HL-60 (cell line): Measurements from ENCODE around the gene ZSCAN20.

Source experiments
- DNase-seq, 2 experiments: peaks; one replicate each; pipeline ENCODE4 v3.0.0-alpha.2; 2010 to 2020; ENCODE audit warnings: low read depth in 1 of 2, low spot score in 1 of 2
- H3K27ac ChIP-seq: fragments of 250-450 bp; sonication (Bioruptor Pico); replicated peaks from 2 replicates; pipeline ENCODE4 v1.5.1; 2020; ENCODE audit warnings: mild to moderate bottlenecking, moderate library complexity
- H3K27me3 ChIP-seq: fragments of 250-450 bp; sonication (Bioruptor Pico); 2 replicates; pipeline ENCODE4 v1.5.1; 2021; ENCODE audit warnings: mild to moderate bottlenecking, moderate library complexity; ENCODE audit not compliant: insufficient read depth, poor library complexity, severe bottlenecking
- H3K4me3 ChIP-seq: replicated peaks from 2 replicates; pipeline ENCODE4 v1.5.1; 2011; ENCODE audit warnings: mild to moderate bottlenecking, control low read depth, low read length; ENCODE audit not compliant: insufficient read depth
- GABPA ChIP-seq: IDR thresholded peaks from 2 replicates; pipeline ENCODE4 v1.6.1; 2012; ENCODE audit warnings: low read depth
- POLR2AphosphoS5 ChIP-seq: IDR thresholded peaks from 2 replicates; pipeline ENCODE4 v1.6.1; 2012; ENCODE audit warnings: low read depth
- SPI1 ChIP-seq: IDR thresholded peaks from 2 replicates; pipeline ENCODE4 v1.6.1; 2012; ENCODE audit warnings: low read depth, mild to moderate bottlenecking, borderline replicate concordance
- TF ChIP-seq, protein P1 (sequence below): IDR thresholded peaks from one replicate; pipeline ENCODE4 v1.5.1; 2011; ENCODE audit warnings: low read length, control low read depth, inconsistent platforms; ENCODE audit not compliant: insufficient read depth
- TF ChIP-seq, protein P2 (sequence below): IDR thresholded peaks from 2 replicates; pipeline ENCODE4 v1.6.1; 2012; ENCODE audit warnings: low read depth; ENCODE audit not compliant: insufficient replicate concordance

ZSCAN20 gene

DNA sequence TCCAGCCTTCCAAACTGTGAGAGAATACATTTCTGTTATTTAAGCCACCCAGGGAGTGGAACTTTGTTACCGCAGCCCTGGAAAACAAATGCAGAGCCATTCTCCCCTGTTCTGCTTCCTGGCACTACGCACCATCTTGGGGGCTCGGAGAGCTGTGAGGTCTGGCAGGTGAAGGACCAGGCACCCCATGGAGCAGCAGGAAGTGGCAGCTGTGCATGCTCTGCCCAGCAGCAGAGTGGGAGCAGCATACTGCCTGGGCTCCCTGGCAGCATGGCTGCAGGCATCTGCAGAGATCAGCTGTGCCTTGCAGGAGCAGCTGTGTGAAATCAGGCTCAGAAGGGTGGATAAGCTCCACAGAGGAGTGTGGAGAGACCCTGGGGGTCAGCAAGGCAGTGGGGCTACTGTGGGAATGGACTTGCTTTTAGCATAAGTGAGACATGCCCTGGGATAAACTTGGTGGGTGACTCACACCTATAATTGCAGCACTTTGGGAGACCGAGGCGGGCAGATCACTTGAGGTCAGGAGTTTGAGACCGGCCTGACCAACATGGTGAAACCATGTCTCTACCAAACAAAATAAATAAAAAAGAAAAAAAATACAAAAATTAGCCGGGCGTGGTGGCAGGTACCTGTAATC lies 17.7 kb upstream of the ZSCAN20 start:
- no peak for DNase-seq
- Histone ChIP-seq H3K27ac (no peak overlapping the region), H3K27me3 (no peaks in the 10 kb centered on the region), H3K4me3 (no peak overlapping the region)
- no peak for TF ChIP-seq POLR2AphosphoS5

DNA sequence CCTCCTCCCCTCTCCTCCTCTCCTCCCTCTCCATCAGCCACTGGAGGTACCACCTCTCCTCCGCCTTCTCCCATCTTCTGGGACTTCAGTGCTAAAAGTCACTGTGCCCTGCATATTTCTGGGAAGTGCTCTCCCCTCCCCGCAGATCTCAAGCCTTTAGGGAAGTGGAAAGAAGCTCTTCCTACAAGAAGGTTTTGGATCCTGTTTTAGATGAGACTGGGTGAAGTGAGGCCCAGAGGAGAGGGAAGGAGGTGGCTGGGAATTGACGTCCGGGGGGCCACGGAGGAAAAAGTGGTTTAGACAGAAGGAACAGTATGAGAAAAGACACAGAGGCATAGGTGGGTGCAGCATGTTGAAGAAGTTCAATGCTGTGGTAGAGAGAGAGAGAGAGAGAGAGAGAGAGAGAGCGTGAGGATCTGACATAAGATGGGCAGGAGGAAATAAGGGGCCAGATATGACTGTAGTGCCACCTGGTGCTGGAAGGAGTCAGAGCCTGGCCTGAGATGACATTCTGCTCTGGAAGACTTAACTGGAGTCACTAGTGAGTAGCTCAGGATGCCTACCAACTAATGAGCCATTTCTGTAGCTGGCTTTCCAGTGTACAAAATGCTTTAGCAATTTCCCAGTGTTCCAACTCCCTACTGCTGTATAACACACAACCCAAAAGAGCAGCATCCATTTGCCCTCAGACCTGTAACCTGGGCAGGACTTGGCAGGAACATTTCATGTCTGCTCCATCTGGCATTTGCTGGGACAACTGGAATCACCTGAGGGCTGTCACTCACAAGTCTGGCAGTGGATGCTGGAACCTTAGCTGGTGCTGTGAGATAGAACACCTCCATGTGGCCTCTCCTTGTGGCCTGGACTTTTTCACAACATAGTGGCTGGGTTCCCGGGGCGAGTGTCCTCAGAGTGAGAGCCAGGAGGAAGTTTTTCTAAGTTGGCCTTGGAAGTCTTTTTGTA lies 16.6 kb upstream of the ZSCAN20 start:
- TF ChIP-seq, protein P1, sequence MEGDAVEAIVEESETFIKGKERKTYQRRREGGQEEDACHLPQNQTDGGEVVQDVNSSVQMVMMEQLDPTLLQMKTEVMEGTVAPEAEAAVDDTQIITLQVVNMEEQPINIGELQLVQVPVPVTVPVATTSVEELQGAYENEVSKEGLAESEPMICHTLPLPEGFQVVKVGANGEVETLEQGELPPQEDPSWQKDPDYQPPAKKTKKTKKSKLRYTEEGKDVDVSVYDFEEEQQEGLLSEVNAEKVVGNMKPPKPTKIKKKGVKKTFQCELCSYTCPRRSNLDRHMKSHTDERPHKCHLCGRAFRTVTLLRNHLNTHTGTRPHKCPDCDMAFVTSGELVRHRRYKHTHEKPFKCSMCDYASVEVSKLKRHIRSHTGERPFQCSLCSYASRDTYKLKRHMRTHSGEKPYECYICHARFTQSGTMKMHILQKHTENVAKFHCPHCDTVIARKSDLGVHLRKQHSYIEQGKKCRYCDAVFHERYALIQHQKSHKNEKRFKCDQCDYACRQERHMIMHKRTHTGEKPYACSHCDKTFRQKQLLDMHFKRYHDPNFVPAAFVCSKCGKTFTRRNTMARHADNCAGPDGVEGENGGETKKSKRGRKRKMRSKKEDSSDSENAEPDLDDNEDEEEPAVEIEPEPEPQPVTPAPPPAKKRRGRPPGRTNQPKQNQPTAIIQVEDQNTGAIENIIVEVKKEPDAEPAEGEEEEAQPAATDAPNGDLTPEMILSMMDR, result peak; percentile 82
- no peak for TF ChIP-seq SPI1
- TF ChIP-seq GABPA, result no peak
- Histone ChIP-seq H3K4me3 (no peak overlapping the region), H3K27ac (no peak overlapping the region), H3K27me3 (no peaks in the 10 kb centered on the region)
- peak; percentile 53 to 72 for DNase-seq

DNA sequence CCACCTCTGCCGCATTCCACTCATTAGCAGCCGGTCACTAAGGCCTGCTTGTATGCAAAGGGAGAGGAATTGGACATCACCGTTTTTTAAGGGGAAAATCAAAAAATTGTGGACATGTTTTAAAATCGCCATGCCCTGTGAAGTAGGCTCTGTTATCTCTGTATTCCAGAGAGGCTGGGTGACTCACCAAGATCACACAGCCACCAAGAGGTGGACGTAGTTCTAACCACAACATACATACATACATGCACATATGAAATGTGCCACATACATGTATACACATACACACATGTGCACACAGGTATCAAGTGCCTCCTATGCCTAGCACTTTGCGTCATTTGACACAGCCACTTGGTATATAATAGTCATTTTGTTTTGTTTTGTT lies 16.0 kb upstream of the ZSCAN20 start:
- Histone ChIP-seq H3K4me3 (no peak overlapping the region), H3K27me3 (no peaks in the 10 kb centered on the region), H3K27ac (no peak overlapping the region)
- no peak for TF ChIP-seq GABPA
- TF ChIP-seq, protein P1, result no peak
- TF ChIP-seq, protein P2, sequence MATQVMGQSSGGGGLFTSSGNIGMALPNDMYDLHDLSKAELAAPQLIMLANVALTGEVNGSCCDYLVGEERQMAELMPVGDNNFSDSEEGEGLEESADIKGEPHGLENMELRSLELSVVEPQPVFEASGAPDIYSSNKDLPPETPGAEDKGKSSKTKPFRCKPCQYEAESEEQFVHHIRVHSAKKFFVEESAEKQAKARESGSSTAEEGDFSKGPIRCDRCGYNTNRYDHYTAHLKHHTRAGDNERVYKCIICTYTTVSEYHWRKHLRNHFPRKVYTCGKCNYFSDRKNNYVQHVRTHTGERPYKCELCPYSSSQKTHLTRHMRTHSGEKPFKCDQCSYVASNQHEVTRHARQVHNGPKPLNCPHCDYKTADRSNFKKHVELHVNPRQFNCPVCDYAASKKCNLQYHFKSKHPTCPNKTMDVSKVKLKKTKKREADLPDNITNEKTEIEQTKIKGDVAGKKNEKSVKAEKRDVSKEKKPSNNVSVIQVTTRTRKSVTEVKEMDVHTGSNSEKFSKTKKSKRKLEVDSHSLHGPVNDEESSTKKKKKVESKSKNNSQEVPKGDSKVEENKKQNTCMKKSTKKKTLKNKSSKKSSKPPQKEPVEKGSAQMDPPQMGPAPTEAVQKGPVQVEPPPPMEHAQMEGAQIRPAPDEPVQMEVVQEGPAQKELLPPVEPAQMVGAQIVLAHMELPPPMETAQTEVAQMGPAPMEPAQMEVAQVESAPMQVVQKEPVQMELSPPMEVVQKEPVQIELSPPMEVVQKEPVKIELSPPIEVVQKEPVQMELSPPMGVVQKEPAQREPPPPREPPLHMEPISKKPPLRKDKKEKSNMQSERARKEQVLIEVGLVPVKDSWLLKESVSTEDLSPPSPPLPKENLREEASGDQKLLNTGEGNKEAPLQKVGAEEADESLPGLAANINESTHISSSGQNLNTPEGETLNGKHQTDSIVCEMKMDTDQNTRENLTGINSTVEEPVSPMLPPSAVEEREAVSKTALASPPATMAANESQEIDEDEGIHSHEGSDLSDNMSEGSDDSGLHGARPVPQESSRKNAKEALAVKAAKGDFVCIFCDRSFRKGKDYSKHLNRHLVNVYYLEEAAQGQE, result no peak
- no peak for TF ChIP-seq POLR2AphosphoS5
- no peak for TF ChIP-seq SPI1
- DNase-seq, result no peak

DNA sequence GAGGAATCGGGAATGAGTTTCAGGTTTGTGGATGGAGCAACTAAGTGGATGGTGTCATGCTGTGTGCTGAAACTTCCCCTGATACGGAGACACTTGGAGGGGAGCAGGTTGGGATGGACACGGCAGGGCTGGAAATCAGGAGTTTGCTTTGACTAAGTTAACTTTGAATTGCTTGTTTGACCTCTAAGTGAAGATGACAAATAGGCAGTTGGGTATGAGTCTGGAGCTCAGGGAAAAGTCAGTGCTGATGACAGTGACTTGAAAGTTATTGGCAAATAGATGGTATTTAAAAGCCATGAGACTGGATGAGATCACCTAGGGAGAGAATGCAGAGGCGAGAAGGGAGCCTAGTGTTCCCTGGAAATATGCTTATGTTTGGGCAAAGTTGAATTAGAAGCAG lies 12.8 kb upstream of the ZSCAN20 start:
- DNase-seq, result no peak
- no peaks in the 10 kb centered on the region for H3K27me3 ChIP-seq
- no peak overlapping the region for H3K4me3 ChIP-seq
- TF ChIP-seq GABPA (no peak), POLR2AphosphoS5 (no peak), SPI1 (no peak)
- TF ChIP-seq, protein P2, result no peak
- TF ChIP-seq, protein P1, result no peak
- no peak overlapping the region for H3K27ac ChIP-seq
